Activated CD8-positive, alpha-beta memory T cell treated with anti-CD3 and anti-CD28 coated beads, Interleukin-2, amount 50 U/mL, for 24 hours (primary cell): ENCODE data around the gene SMAD7.

ENCODE experiments used
- DNase-seq: peaks from one replicate; pipeline ENCODE4 v3.0.0-alpha.2; 2020; ENCODE audit errors: extremely low read depth

The SMAD7 gene

DNA sequence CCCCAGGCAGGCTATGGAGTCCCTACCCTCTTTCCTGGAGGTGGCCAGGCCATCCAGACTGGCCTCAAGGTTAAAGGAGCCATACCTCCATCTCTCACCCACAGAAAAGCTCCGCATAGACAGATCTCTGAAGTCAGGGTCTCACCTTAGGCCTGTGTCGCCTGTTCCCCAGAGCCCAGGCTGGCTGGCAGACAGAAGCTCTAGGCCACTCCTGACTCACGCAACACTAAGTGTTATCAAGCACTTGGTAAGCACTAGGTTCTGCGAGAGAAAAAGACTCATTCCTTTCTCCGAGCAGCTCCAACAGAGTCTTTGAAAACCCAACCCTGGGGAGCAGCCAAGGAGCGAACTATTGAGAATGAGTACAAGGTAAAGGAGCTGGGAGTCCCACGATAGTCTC, 6.1 kb downstream of the SMAD7 start:
- DNase-seq, result no peak

DNA sequence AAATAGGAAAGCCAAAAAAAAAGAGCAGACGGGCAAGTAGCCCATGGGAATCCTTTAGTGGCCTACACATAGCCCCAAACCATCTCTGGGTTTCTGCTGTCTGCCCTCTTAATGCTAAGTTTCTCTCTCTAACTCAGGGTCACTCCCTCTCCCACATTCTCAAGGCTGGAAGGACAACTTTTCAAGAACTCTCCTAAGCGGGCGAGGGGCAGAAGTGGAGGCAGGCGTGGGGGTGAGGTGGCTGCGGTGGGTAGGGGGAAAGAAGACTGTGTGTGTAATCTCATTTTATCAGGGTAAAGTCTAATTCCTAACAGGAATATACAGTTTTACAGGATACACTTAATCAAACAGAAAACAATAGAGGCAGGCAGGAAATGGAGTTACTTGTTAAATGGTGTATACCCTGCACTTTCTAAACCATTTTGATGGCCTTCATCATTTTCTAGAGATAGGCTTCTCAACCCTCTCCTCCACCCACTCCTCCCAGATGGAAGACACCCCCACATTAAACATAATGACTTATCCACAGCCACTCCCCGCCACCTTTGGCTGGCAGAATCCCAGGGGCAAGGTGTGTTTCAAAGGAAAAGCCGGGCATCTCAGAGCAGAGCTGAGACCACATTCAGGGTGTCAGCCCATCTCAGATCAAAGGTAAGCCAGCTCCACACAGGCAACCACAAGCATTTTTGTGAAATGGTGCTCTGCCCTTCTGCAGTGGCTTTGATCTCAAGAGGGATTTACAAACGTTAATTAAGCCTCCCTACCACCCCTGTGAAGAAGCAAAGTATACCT, 6.8 kb downstream of the SMAD7 start:
- DNase-seq, result no peak

- no peak for DNase-seq
Measured at GRCh38 chr18:48943333-48943732, 7.4 kb downstream of the SMAD7 start.

GRCh38 chr18:48942554-48943261, 8.1 kb downstream of the SMAD7 start:
- no peak for DNase-seq

DNA sequence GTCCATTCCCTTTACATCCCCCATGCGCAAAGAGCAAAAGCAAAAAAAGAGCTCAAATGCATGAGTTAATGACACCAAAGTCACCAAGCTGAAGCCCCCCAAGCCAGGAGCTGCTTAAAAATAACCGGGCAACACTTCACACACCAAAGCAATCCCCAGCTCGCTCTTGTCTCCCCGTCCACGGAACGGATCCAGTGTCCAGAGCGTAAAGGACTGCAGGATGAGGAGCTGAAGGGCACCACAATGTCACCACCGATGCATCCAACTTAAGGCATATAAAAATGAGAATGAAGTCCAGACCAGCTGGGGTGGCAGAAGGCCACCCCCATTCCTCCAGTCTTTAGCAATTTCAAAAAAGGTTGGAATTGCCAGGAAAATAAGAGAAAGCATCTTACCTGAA, 8.7 kb downstream of the SMAD7 start:
- DNase-seq, result no peak

GRCh38 chr18:48941672-48942071, 9.1 kb downstream of the SMAD7 start:
- DNase-seq, result no peak

DNA sequence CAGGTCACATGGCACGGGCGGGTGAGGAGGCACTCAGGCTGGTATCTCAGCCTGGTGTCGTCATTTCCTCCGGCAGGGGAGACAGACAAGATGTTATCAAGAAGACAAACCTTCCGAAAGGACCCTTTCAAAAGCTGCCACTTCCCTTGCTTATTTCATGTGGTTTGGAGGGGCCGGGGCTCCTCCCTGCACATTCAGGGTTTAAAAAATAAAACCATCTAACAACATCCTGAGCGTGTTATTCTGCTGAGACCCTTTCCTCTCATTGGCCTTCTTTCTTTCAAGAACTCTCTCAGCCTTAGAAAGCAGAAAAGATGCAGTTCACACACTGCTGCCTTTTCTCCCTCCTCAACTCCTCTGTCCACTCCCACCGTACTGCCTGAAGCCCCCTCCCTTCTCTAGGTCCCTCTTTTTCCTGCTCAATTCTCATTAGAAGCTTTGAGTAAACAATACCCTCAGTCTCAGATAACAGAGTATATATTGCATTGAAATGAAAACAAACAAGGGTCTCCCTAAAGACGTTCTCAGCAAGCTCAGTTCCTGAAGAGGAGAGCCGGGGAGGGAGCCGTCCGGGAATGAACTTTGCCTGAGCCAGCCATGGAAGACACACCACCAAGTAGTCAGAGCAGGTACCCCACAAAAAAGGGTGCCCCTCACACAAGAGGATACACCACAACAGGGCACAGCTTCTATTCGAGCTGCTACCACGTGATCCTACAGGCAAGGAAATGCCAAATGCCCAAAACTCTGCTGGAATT, 9.7 kb downstream of the SMAD7 start:
- DNase-seq, result no peak

- no peak for DNase-seq
Measured at GRCh38 chr18:48939205-48940097, 11.3 kb downstream of the SMAD7 start.

- no peak for DNase-seq
Measured at GRCh38 chr18:48938827-48939204, 11.9 kb downstream of the SMAD7 start.

- no peak for DNase-seq
Measured at GRCh38 chr18:48937869-48938750, 12.7 kb downstream of the SMAD7 start.

GRCh38 chr18:48935433-48935774, 15.4 kb downstream of the SMAD7 start:
- DNase-seq, result no peak

DNA sequence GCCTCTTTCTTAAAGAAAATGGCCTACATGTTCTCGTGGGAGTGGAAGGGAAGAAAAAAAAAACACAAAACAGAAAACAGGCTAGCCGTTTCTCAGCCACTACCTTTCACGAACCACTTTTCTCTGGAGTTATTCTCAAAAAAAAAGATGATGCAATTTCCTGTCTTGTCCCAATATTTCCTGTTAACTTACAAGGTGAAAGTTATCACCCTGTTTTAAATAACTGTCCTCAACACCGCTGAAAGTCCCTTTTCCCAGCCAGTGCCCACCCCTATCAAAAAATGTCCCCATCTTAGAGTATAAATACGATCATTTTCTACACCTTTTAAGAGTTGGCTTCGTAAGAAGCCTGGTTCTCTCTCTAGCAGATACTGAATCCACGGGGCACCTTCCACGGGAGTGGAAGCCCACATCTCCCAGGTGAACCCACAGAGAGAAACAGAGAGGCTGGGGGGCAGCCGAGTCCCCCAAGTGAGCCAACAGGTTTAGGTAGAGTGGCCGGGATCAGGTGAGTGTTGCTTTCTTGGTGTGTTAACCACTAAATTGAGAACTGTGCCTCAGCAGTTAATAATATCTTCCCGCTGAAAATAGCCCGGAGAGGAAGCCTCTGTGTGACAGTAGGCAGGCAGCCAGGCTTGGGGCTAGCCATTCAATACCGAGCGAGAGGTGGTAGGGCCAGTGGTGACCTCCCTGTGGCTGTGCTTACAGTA, 15.9 kb downstream of the SMAD7 start:
- no peak for DNase-seq

DNA sequence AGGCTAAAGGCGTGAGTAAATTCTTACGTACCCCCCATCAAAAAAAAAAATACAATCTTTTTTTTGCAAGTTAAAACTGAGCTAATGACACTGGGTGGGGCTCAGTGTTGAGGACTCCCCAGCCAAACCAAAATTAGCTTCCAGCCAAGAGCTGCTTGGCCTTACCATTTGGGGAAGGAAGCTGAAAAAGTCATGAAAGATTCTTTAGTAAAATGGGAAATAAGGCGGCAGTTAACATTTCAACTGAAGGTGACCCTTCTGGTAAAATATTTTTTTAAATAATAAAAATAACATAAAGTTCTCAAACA, 16.4 kb downstream of the SMAD7 start:
- no peak for DNase-seq

DNA sequence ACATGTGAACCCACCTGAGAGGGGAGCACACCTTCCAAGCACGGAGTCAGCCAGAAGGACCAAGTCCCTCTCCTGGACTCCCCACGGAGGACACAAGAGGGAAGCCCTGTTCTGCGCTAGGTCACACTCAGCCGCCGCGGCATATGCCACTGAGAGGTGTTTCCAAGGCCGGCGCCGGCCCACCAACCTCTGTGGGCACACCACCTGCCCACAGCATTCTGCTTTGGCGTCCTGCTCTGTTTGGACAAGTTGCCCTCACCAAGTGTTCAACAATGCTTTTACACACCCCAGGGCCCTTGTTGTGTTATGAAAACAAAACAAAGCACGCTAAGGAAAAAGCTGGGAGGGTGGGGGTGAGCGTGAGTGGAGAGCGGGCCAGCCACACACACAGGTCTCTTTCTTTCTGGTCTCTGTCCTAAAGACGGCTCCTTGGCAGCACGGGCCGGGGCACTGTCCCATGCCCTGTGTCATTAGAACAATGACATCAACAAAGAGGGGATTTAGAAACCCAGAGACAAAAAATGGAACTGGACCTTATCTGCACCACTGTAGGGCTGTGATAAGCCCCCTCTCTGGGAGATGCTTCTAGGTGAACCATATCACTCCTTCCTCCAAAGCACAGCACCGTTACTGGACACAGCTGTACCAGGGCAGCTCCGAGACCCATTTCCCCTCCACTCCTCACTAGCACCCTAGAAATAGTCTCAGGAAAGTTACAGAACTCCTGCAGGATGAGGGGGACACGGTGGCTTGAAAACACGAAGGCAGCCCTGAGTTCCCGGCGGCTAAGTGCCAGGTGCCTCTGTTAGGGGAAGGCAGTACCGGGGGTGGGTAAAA, 17.0 kb downstream of the SMAD7 start:
- DNase-seq, result no peak

DNA sequence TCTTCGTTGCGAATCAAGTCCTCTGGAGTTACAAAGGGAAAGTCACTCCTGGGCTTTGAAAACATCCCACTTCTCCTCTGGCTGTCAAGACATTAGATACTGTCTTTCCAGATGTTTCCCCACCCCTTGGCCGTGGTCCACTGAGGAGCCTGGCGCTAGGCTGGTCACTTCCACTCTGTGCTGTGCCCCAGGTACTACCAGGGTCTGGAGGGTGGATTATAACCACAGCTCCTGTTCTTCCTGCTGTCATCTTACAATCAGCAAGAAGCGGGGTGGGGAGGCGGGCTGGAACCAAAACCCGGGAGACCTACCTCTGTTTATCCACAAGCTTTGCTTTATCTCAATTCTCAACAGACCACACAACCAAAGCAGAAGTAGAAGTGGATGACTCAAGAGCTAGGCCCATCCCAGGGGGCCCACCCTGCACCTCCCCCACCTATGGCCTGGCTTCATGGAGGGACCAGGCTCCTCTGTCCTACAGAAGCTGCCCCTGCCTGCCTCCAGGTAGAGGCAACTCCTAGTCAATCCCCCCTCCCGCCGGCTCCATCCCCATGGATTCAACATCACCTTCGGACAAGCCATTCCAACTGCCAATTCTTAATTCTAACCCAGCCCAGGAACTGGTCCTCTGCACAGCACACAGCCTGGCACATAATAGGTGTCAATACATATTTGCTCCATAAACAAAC, 17.8 kb downstream of the SMAD7 start:
- DNase-seq, result no peak

DNA sequence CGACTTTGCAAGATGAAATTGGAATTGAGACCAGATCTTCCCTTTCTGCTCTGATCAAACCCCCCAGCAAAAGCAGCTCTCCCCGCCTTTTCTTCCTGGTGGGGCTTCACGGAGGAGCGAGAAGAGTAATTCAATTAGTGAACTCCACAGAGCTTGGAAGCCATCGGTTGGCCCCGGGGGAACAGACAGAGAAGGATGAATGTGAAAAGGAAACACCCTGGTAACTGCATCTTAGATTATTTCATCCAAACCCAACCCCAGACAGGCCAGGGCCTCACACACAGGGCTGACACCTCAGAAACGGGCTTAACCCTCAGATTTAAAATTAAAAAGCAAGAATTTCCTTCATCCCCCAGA, 18.3 kb downstream of the SMAD7 start:
- DNase-seq, result no peak

GRCh38 chr18:48931680-48932461, 18.9 kb downstream of the SMAD7 start:
- no peak for DNase-seq

DNA sequence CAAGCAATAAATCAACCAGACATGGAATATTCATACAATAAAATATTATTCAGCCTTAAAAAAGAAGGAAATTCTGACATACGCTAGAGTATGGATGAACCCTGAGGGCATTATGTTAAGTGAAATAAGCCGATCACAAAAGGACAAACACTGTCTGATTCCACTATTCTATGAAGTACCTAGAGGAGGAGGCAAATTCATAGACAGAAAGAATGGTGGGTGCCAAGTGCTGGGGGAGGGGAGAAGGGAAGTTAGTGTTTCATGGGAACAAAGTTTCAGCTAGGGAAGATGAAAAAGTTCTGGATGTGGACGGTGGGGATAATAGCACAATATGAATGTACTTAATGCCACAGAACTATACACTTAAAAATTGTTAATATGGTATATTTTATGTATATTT, 19.8 kb downstream of the SMAD7 start:
- no peak for DNase-seq
